ENCODE results near the gene PAXX.

PAXX gene

DNA sequence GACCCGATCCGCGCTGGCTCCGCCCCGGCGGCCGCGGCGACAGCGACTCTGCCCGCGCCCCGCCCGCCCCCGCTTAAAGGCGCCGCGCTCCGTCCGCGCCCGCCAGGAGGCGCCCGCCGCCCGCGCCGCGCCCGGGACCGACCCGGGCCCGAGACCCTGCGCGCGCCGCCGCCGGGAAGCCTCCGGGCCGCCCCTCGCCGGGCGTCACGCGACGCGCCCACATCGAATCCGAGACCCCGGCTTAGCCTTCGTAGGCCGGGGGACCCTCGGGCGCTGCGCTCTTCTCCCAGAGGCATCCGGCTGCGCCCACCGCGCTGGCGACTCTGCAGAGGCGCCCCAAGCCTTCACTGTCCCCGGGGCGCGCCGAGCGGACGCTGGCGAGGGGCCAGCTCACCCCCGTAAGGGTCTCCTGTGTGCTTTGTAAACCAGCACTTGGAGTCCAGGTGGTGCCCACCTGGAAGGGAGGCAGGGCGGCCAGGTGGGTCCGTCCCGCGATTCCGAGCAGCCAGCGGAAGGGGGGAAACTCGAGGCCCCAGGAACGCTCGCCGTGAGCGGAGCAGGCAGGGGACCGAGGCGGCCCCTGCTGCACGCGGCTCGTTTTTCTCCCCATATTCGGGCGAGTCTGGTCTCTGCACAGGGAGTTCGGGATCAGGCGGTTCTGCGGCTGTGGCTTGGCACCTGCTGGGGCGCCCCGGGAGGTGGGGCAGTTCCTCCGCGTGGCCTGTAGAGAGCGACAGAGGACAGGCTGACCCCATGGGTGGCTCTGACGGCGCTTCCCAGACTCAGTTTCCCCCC is 36.2 kb downstream of the PAXX start:
- H3K4me2 ChIP-seq (ENCODE audit: insufficient read depth, low read length): peak overlapping the region; percentile 100
- H3K4me3 ChIP-seq (ENCODE audit: low read depth in 1 of 2, low read length in 2 of 2): peak overlapping the region; percentile 54 to 76
- peak overlapping the region; percentile 56 for H3K27ac ChIP-seq (ENCODE audit: low read length)
- peaks cover 28% of the 10 kb centered on the region for H3K4me1 ChIP-seq (ENCODE audit: insufficient read depth, low read length)
- H3K27me3 ChIP-seq (ENCODE audit: insufficient read depth, low read length, poor library complexity): no peaks in the 10 kb centered on the region
- no peaks in the 10 kb centered on the region for H3K9me3 ChIP-seq (ENCODE audit: insufficient read depth, low read length, severe bottlenecking)
- peak overlapping the region; percentile 78 for H3K9ac ChIP-seq (ENCODE audit: low read depth, low read length)
- peak overlapping the region; percentile 98 for H2AFZ ChIP-seq (ENCODE audit: low read depth, low read length)
- ATAC-seq (ENCODE audit: insufficient read depth, low read depth) (peak; percentile 73), DNase-seq (peak; percentile 66)
- no peak for TF ChIP-seq EZH2 (IDR thresholded peaks at IDR 0.05; ENCODE audit: borderline replicate concordance, low read depth, low read length, severe bottlenecking)
- TF ChIP-seq, protein P1, sequence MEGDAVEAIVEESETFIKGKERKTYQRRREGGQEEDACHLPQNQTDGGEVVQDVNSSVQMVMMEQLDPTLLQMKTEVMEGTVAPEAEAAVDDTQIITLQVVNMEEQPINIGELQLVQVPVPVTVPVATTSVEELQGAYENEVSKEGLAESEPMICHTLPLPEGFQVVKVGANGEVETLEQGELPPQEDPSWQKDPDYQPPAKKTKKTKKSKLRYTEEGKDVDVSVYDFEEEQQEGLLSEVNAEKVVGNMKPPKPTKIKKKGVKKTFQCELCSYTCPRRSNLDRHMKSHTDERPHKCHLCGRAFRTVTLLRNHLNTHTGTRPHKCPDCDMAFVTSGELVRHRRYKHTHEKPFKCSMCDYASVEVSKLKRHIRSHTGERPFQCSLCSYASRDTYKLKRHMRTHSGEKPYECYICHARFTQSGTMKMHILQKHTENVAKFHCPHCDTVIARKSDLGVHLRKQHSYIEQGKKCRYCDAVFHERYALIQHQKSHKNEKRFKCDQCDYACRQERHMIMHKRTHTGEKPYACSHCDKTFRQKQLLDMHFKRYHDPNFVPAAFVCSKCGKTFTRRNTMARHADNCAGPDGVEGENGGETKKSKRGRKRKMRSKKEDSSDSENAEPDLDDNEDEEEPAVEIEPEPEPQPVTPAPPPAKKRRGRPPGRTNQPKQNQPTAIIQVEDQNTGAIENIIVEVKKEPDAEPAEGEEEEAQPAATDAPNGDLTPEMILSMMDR (IDR thresholded peaks at IDR 0.05; ENCODE audit: borderline replicate concordance, extremely low read depth, low read length, poor library complexity, severe bottlenecking): peak; percentile 61
- peaks cover 8% of the 10 kb centered on the region for H4K20me1 ChIP-seq (ENCODE audit: insufficient read depth, low read length)
- H3K79me2 ChIP-seq (ENCODE audit: insufficient read depth, low read length): no peaks in the 10 kb centered on the region
- H3K36me3 ChIP-seq (ENCODE audit: insufficient read depth, low read length): no peaks in the 10 kb centered on the region

DNA sequence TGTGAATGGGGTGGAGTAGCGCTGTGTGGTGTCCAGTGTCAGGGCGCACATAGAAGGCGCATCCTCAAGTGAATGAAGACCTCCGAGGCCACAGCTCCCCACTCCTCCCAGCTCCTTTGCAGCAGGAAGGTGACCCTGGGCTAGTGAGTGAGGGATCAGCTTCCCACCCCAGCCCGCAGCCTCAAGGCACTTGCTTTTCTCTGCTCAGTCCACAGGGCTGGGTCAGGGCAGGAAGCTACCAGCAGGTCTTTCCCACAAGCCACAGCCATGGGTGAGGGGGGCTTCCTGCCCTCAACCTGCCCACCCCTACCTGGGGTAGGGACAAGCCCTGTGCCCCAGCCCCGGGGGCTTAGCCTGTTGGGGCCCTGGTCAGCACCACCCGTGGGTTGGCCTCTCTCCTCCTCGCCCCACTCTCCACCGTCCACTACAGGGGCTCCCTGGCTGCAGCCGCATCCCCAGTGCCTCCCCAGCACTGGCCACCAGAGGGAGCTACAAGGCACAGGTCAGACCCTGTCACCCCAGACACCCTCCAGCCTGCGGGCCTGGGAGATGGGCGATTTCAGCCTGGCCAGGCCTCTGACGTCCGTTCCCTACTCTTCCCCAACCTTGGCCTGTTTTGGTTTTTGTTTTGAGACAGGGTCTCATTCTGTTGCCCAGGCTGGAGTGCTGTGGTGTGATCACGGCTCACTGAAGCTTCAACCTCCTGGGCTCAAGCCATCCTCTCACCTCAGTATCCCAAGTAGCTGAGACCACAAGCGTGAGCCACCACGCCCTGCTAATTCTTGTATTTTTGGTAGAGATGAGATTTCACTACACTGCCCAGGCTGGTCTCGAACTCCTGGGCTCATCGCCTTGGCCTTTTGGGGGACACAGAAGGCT is 37.1 kb downstream of the PAXX start:
- no peak overlapping the region; the same call in 1 of the 2 replicates for H3K27ac ChIP-seq (ENCODE audit: low read length)
- TF ChIP-seq, protein P1 (IDR thresholded peaks at IDR 0.05; ENCODE audit: borderline replicate concordance, extremely low read depth, low read length, poor library complexity, severe bottlenecking): peak; percentile 82
- no peak for TF ChIP-seq EZH2 (IDR thresholded peaks at IDR 0.05; ENCODE audit: borderline replicate concordance, low read depth, low read length, severe bottlenecking)
- ATAC-seq (ENCODE audit: insufficient read depth, low read depth): peak; percentile 29; the same call in 2 of the 3 replicates
- no peak overlapping the region for H2AFZ ChIP-seq (ENCODE audit: low read depth, low read length)
- H3K9ac ChIP-seq (ENCODE audit: low read depth, low read length): peak overlapping the region; percentile 78; the same call in 1 of the 2 replicates
- H3K9me3 ChIP-seq (ENCODE audit: insufficient read depth, low read length, severe bottlenecking): no peaks in the 10 kb centered on the region
- DNase-seq: peak; percentile 47
- H3K4me2 ChIP-seq (ENCODE audit: insufficient read depth, low read length): peak overlapping the region; percentile 100
- peak overlapping the region in 1 of 2 experiments; percentile 76; a peak in 2 of 4 replicates for H3K4me3 ChIP-seq (ENCODE audit: low read depth in 1 of 2, low read length in 2 of 2)
- H3K79me2 ChIP-seq (ENCODE audit: insufficient read depth, low read length): no peaks in the 10 kb centered on the region
- H3K27me3 ChIP-seq (ENCODE audit: insufficient read depth, low read length, poor library complexity): peaks cover under 1% of the 10 kb centered on the region
- peaks cover 8% of the 10 kb centered on the region for H4K20me1 ChIP-seq (ENCODE audit: insufficient read depth, low read length)
- H3K36me3 ChIP-seq (ENCODE audit: insufficient read depth, low read length): no peaks in the 10 kb centered on the region
- peaks cover 28% of the 10 kb centered on the region for H3K4me1 ChIP-seq (ENCODE audit: insufficient read depth, low read length)

DNA sequence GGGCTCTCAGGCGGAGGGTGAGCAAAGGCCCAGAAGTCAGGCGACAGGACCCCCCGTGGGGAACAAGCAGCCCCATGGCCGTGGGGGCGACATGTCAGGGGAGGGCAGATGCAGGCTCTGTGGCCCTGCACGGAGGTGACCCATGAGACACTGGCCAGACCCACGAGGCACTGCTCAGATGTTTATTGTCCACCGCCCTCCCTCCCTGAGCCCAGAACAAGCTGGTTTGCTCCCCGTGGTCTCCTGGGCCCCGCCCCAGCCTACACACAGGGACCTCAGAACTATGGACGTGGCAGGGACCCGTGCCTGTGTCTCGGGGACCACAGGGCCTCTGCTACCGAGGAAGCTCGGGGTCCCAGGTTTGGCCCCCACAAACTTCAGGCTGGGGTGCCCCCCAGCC is 37.8 kb downstream of the PAXX start:
- Histone ChIP-seq H3K79me2 (ENCODE audit: insufficient read depth, low read length) (no peaks in the 10 kb centered on the region), H3K9me3 (ENCODE audit: insufficient read depth, low read length, severe bottlenecking) (no peaks in the 10 kb centered on the region), H3K4me3 (ENCODE audit: low read depth in 1 of 2, low read length in 2 of 2) (no peak overlapping the region), H3K4me2 (ENCODE audit: insufficient read depth, low read length) (no peak overlapping the region), H2AFZ (ENCODE audit: low read depth, low read length) (no peak overlapping the region), H3K4me1 (ENCODE audit: insufficient read depth, low read length) (peaks cover 35% of the 10 kb centered on the region), H4K20me1 (ENCODE audit: insufficient read depth, low read length) (peaks cover 13% of the 10 kb centered on the region), H3K27ac (ENCODE audit: low read length) (no peak overlapping the region), H3K36me3 (ENCODE audit: insufficient read depth, low read length) (no peaks in the 10 kb centered on the region), H3K27me3 (ENCODE audit: insufficient read depth, low read length, poor library complexity) (peaks cover 7% of the 10 kb centered on the region), H3K9ac (ENCODE audit: low read depth, low read length) (no peak overlapping the region)
- TF ChIP-seq, protein P1 (IDR thresholded peaks at IDR 0.05; ENCODE audit: borderline replicate concordance, extremely low read depth, low read length, poor library complexity, severe bottlenecking): no peak
- no peak for TF ChIP-seq EZH2 (IDR thresholded peaks at IDR 0.05; ENCODE audit: borderline replicate concordance, low read depth, low read length, severe bottlenecking)
- ATAC-seq (ENCODE audit: insufficient read depth, low read depth): no peak
- no peak for DNase-seq
